Measurements from ENCODE around the gene DNAAF9. TPM values are rescaled to one million over a fixed set of nuclear protein-coding genes. Genes with fewer than 3 reads are reported as not detected.
"Not testable (repeated sequence)": the region's sequence is repeated elsewhere in the genome, so short reads cannot be mapped to it uniquely, and the experiment has no call there.

Gene DNAAF9
- total RNA-seq, 1 donor from 2014 or later: 34.7 TPM

- TF ChIP-seq, protein P1, sequence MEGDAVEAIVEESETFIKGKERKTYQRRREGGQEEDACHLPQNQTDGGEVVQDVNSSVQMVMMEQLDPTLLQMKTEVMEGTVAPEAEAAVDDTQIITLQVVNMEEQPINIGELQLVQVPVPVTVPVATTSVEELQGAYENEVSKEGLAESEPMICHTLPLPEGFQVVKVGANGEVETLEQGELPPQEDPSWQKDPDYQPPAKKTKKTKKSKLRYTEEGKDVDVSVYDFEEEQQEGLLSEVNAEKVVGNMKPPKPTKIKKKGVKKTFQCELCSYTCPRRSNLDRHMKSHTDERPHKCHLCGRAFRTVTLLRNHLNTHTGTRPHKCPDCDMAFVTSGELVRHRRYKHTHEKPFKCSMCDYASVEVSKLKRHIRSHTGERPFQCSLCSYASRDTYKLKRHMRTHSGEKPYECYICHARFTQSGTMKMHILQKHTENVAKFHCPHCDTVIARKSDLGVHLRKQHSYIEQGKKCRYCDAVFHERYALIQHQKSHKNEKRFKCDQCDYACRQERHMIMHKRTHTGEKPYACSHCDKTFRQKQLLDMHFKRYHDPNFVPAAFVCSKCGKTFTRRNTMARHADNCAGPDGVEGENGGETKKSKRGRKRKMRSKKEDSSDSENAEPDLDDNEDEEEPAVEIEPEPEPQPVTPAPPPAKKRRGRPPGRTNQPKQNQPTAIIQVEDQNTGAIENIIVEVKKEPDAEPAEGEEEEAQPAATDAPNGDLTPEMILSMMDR (IDR thresholded peaks at IDR 0.05; ENCODE audit: partially characterized antibody, unreplicated experiment): no peak
- Mint-ChIP-seq H3K27ac (ENCODE audit: unreplicated experiment) (no peak overlapping the region), H3K27me3 (ENCODE audit: unreplicated experiment) (peaks cover 5% of the 10 kb centered on the region), H3K4me1 (ENCODE audit: low read depth, unreplicated experiment) (no peaks in the 10 kb centered on the region), H3K4me3 (ENCODE audit: unreplicated experiment) (no peak overlapping the region), H3K9me3 (ENCODE audit: unreplicated experiment) (no peaks in the 10 kb centered on the region), H3K36me3 (ENCODE audit: unreplicated experiment) (no peaks in the 10 kb centered on the region)
- no peak for DNase-seq
Measured at GRCh38 chr20:3423126-3423525, 15.7 kb upstream of the DNAAF9 start.

DNA sequence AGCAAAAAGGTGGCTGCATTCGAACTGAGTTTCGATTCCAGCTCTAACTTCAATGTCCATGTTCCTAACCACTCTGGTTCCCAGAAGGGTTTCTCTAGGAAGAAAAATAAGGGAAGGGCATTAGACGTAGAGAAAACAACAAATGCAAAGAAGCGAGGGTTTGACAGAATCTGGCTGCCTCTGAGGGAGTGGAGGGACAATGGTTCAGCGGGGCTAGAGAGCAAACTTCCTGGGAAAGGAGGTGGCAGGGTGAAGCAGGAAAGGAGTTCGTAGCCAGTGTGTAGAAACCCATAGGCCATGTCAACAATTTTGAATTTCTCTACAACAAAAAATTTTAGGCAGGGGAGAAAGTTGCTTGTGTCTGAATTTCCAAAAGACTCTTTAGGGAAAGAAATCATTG lies 14.5 kb upstream of the DNAAF9 start:
- H3K27ac Mint-ChIP-seq (ENCODE audit: unreplicated experiment): no peak overlapping the region
- DNase-seq: no peak
- no peaks in the 10 kb centered on the region for H3K9me3 Mint-ChIP-seq (ENCODE audit: unreplicated experiment)
- H3K27me3 Mint-ChIP-seq (ENCODE audit: unreplicated experiment): peaks cover 4% of the 10 kb centered on the region
- no peaks in the 10 kb centered on the region for H3K36me3 Mint-ChIP-seq (ENCODE audit: unreplicated experiment)
- H3K4me3 Mint-ChIP-seq (ENCODE audit: unreplicated experiment): no peak overlapping the region
- no peaks in the 10 kb centered on the region for H3K4me1 Mint-ChIP-seq (ENCODE audit: low read depth, unreplicated experiment)
- TF ChIP-seq, protein P1 (IDR thresholded peaks at IDR 0.05; ENCODE audit: partially characterized antibody, unreplicated experiment): no peak

- H3K27me3 Mint-ChIP-seq (ENCODE audit: unreplicated experiment): peaks cover 2% of the 10 kb centered on the region
- H3K27ac Mint-ChIP-seq (ENCODE audit: unreplicated experiment): no peak overlapping the region
- H3K4me3 Mint-ChIP-seq (ENCODE audit: unreplicated experiment): no peak overlapping the region
- H3K9me3 Mint-ChIP-seq (ENCODE audit: unreplicated experiment): peaks cover 3% of the 10 kb centered on the region
- no peaks in the 10 kb centered on the region for H3K4me1 Mint-ChIP-seq (ENCODE audit: low read depth, unreplicated experiment)
- TF ChIP-seq, protein P1 (IDR thresholded peaks at IDR 0.05; ENCODE audit: partially characterized antibody, unreplicated experiment): no peak
- DNase-seq: no peak
- no peaks in the 10 kb centered on the region for H3K36me3 Mint-ChIP-seq (ENCODE audit: unreplicated experiment)
Measured at GRCh38 chr20:3420211-3420707, 12.8 kb upstream of the DNAAF9 start.

DNA sequence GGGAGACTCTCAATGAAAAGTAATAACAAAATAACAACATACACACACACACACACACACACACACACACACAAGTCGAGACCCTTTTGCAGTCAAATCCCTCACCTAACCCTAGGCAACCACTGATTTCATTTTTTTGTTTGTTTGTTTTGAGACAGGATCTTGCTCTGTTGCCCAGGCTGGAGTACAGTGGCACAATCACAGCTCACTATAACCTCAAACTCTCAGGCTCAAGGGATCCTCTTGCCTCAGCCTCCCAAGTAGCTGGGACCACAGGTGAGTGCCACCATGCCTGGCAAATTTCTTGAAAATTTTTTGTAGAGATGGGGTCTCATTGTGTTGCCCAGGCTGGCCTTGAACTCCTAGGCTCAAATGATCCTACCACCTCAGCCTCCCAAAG lies 10.7 kb upstream of the DNAAF9 start:
- not testable (repeated sequence) for DNase-seq; H3K4me1 Mint-ChIP-seq (ENCODE audit: low read depth, unreplicated experiment); H3K27ac Mint-ChIP-seq (ENCODE audit: unreplicated experiment); H3K4me3 Mint-ChIP-seq (ENCODE audit: unreplicated experiment); H3K9me3 Mint-ChIP-seq (ENCODE audit: unreplicated experiment); H3K36me3 Mint-ChIP-seq (ENCODE audit: unreplicated experiment); H3K27me3 Mint-ChIP-seq (ENCODE audit: unreplicated experiment)

DNA sequence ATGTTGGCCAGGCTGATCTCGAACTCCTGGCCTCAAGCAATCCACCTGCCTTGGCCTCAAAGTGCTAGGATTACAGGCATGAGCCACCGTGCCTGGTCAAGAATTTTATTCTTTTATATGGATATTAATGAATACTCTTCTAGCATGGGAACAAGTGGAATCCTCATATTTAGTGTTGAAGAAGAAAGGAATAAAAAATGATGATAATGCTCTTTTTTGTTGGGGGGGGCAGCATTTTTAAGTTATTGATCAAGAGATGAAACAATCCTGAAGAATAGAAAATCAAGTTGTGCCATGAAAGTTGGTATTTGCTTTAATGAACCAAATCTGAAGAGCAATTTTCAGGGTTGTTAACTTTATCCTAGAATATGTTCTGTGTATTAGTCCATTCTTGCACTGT lies 6.7 kb upstream of the DNAAF9 start:
- Mint-ChIP-seq H3K9me3 (ENCODE audit: unreplicated experiment) (peaks cover 6% of the 10 kb centered on the region), H3K27ac (ENCODE audit: unreplicated experiment) (no peak overlapping the region), H3K36me3 (ENCODE audit: unreplicated experiment) (no peaks in the 10 kb centered on the region), H3K4me3 (ENCODE audit: unreplicated experiment) (no peak overlapping the region), H3K27me3 (ENCODE audit: unreplicated experiment) (peaks cover 2% of the 10 kb centered on the region), H3K4me1 (ENCODE audit: low read depth, unreplicated experiment) (no peaks in the 10 kb centered on the region)
- TF ChIP-seq, protein P1 (IDR thresholded peaks at IDR 0.05; ENCODE audit: partially characterized antibody, unreplicated experiment): no peak
- no peak for DNase-seq

All from glutamatergic neuron (in vitro differentiated cells).